Astrocyte of the spinal cord (primary cell): ENCODE data around the gene HES6.
A peak's percentile ranks its signal among the peaks of the same experiment; 100 is the strongest.

Source experiments
- DNase-seq: peaks from one replicate; pipeline ENCODE4 v3.0.0; 2011; ENCODE audit warnings: low read depth, low spot score
- H3K4me3 ChIP-seq: 2 replicates; pipeline ENCODE4 v1.5.1; 2011; ENCODE audit warnings: low read depth, mild to moderate bottlenecking, low read length, moderate library complexity
- CTCF ChIP-seq: IDR thresholded peaks from 2 replicates; pipeline ENCODE4 v1.5.1; 2012; ENCODE audit warnings: low read depth, mild to moderate bottlenecking, low read length, inconsistent platforms
- in situ Hi-C: cut with HindIII; loops from 2 replicates; pipeline ENCODE4 v1.10.0; 2017; ENCODE audit warnings: low sequenced_read_pairs

Gene HES6

GRCh38 chr2:238226698-238227586 lies 12.9 kb downstream of the HES6 start:
- H3K4me3 ChIP-seq, result no peak overlapping the region
- TF ChIP-seq CTCF, result no peak
- no peak for DNase-seq
- in situ Hi-C loops, result no loop called here

GRCh38 chr2:238225911-238226697 lies 13.7 kb downstream of the HES6 start:
- DNase-seq, result peak; percentile 28
- TF ChIP-seq CTCF, result no peak
- H3K4me3 ChIP-seq, result no peak overlapping the region
- in situ Hi-C loops, result no loop called here

GRCh38 chr2:238225121-238225520 lies 14.7 kb downstream of the HES6 start:
- no peak overlapping the region for H3K4me3 ChIP-seq
- no peak for TF ChIP-seq CTCF
- in situ Hi-C loops, result no loop called here
- DNase-seq, result no peak

GRCh38 chr2:238224356-238225035 lies 15.3 kb downstream of the HES6 start:
- in situ Hi-C loops, result no loop called here
- DNase-seq, result no peak
- H3K4me3 ChIP-seq, result no peak overlapping the region
- no peak for TF ChIP-seq CTCF

- no peak for DNase-seq
- in situ Hi-C loops, result no loop called here
- H3K4me3 ChIP-seq, result no peak overlapping the region
- no peak for TF ChIP-seq CTCF
These were observed 18.8 kb downstream of the HES6 start for GRCh38 chr2:238220892-238221521.
